HFFc6 (cell line): Measurements from ENCODE around the gene GABPA. TPM values are rescaled to one million over a fixed set of nuclear protein-coding genes. Genes with fewer than 3 reads are reported as not detected.

Source experiments
- DNase-seq: peaks from one replicate; pipeline ENCODE4 v3.0.0-alpha.2; 2018
- H3K27ac Mint-ChIP-seq: 2 replicates; pipeline ENCODE4 v1.8.0; 2020; ENCODE audit warnings: mild to moderate bottlenecking, mixed read lengths
- H3K27me3 Mint-ChIP-seq: 2 replicates; pipeline ENCODE4 v1.8.0; 2021; ENCODE audit warnings: mild to moderate bottlenecking, moderate library complexity, mixed read lengths; ENCODE audit not compliant: insufficient read depth
- H3K36me3 Mint-ChIP-seq: 2 replicates; pipeline ENCODE4 v1.8.0; 2021; ENCODE audit warnings: low read depth, mixed read lengths
- H3K4me1 Mint-ChIP-seq: 2 replicates; pipeline ENCODE4 v1.8.0; 2020; ENCODE audit warnings: low read depth, mixed read lengths
- H3K4me3 Mint-ChIP-seq: 2 replicates; pipeline ENCODE4 v1.8.0; 2020; ENCODE audit warnings: mild to moderate bottlenecking, moderate library complexity, mixed read lengths
- H3K9me3 Mint-ChIP-seq: 2 replicates; pipeline ENCODE4 v1.8.0; 2020; ENCODE audit warnings: mild to moderate bottlenecking, mixed read lengths
- CTCF ChIP-seq: fragments of 200-600 bp; sonication (generic); IDR thresholded peaks from 2 replicates; pipeline ENCODE4 v1.5.0; 2021; ENCODE audit warnings: antibody characterized with exemption, mild to moderate bottlenecking
- total RNA-seq, 6 experiments: library from RNA; stranded (reverse); fragmentation: NEBNext Ultra II Directional; extraction: Animal tissue kit (Norgen Biotek cat#: 25700); gene quantifications; 2 replicates in 1 of 6; 3 replicates in 5 of 6; pipeline ENCODE4 v1.2.3, GENCODE V29; 2021

GABPA gene
- total RNA-seq, 6 experiments from 2014 or later = 15.6 to 20.1 (median 18.4) TPM

DNA sequence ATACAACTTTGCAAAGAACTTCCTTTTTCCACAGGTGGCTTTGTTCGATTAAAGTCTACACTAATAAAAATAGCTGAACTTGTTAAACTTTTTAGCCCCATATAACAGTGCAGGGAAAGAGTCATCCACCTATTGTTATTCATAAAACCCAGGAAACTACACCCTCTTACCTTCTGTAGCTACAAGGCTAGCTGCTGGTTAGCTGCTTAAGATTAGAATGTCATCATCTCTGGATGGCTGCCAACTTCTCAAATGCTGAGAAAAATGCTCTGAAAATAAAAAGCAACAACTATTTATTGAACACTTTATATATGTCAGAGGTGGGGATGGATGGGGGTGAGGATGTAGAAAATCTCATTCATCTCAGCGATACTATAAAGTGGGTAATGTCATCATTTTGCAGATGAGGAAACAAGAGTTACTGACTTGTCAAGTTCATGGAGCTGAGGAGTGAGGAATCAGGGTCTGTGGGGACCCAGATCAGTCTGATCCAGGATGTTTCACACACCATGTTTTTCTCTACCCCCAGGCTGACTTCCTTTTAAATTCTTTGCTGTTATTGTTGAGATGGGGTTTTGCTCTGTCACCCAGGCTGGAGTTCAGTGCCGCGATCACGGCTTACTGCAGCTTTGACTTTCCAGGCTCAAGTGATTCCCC is 17.2 kb upstream of the GABPA start:
- no peak for TF ChIP-seq CTCF
- Mint-ChIP-seq H3K27ac (no peak overlapping the region), H3K27me3 (no peaks in the 10 kb centered on the region), H3K36me3 (peaks cover 7% of the 10 kb centered on the region), H3K9me3 (no peaks in the 10 kb centered on the region), H3K4me1 (no peaks in the 10 kb centered on the region), H3K4me3 (no peak overlapping the region)
- DNase-seq = peak; percentile 18

- Mint-ChIP-seq H3K9me3 (no peaks in the 10 kb centered on the region), H3K36me3 (peaks cover 24% of the 10 kb centered on the region), H3K4me1 (no peaks in the 10 kb centered on the region), H3K27me3 (no peaks in the 10 kb centered on the region), H3K4me3 (no peak overlapping the region), H3K27ac (no peak overlapping the region)
- no peak for DNase-seq
- TF ChIP-seq CTCF = no peak
Measured at GRCh38 chr21:25721987-25722386, 12.8 kb upstream of the GABPA start.

DNA sequence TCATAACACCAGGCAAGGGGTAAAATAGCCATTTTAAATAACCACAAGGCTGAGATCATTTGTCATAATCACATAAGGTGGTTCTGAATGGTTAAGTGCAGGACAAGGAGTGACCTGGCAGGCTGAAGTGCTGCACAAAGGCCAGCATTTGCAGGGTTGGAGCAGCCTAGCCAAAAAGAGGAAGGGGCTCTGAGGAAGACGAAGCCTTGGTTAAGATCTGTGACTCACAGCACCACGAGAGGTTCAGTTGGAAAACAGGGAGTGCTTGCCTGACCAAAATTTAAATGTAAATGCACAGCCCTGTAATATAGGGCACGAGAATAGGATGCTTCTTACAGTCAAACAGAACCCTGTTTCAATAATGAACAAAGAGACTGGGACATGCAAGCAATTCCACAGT is 12.1 kb upstream of the GABPA start:
- no peak overlapping the region for H3K27ac Mint-ChIP-seq
- no peaks in the 10 kb centered on the region for H3K27me3 Mint-ChIP-seq
- H3K36me3 Mint-ChIP-seq = peaks cover 27% of the 10 kb centered on the region
- H3K4me3 Mint-ChIP-seq = no peak overlapping the region
- H3K9me3 Mint-ChIP-seq = no peaks in the 10 kb centered on the region
- DNase-seq = no peak
- TF ChIP-seq CTCF = no peak
- H3K4me1 Mint-ChIP-seq = no peaks in the 10 kb centered on the region

GRCh38 chr21:25732091-25732760 is 2.5 kb upstream of the GABPA start:
- no peak for DNase-seq
- peaks cover 33% of the 10 kb centered on the region for H3K4me1 Mint-ChIP-seq
- no peak overlapping the region for H3K4me3 Mint-ChIP-seq
- H3K36me3 Mint-ChIP-seq = peaks cover 29% of the 10 kb centered on the region; the same call in 1 of the 2 replicates
- no peaks in the 10 kb centered on the region for H3K9me3 Mint-ChIP-seq
- H3K27me3 Mint-ChIP-seq = peaks cover 4% of the 10 kb centered on the region; the same call in 1 of the 2 replicates
- TF ChIP-seq CTCF = no peak
- no peak overlapping the region for H3K27ac Mint-ChIP-seq

- peak overlapping the region; percentile 100 for H3K4me3 Mint-ChIP-seq
- DNase-seq = peak; percentile 15
Measured at GRCh38 chr21:25733859-25734653, 716 bp upstream of the GABPA start.

More at GRCh38 chr21:25733859-25734653, 716 bp upstream of the GABPA start:
- H3K4me1 Mint-ChIP-seq = peaks cover 35% of the 10 kb centered on the region
- no peak for TF ChIP-seq CTCF
- H3K9me3 Mint-ChIP-seq = no peaks in the 10 kb centered on the region
- peak overlapping the region; percentile 100 for H3K27ac Mint-ChIP-seq
- peaks cover 18% of the 10 kb centered on the region; the same call in 1 of the 2 replicates for H3K36me3 Mint-ChIP-seq
- H3K27me3 Mint-ChIP-seq = peaks cover 4% of the 10 kb centered on the region; the same call in 1 of the 2 replicates
